Peyer's patch (tissue), 4 donors: ENCODE results near the gene ADGRB3.

ENCODE experiments used
- CTCF ChIP-seq, 6 experiments: fragments of 450-650 bp in 4 of 6; fragments of 200-600 bp in 2 of 6; sonication (generic) in 1 of 6; IDR thresholded peaks; one replicate each; pipeline ENCODE4 v1.5.1; 2017 to 2019; ENCODE audit warnings: antibody characterized with exemption in 6 of 6, mild to moderate bottlenecking in 3 of 6, moderate library complexity in 1 of 6
- POLR2A ChIP-seq, 2 donors: fragments of 450-650 bp; IDR thresholded peaks; one replicate each; pipeline ENCODE4 v1.5.1; 2017; ENCODE audit warnings: antibody characterized with exemption in 2 of 2, mild to moderate bottlenecking in 2 of 2, moderate library complexity in 2 of 2

- no peak for TF ChIP-seq POLR2A (IDR thresholded peaks at IDR 0.05)
- no peak for TF ChIP-seq CTCF (IDR thresholded peaks at IDR 0.05)
Observed at GRCh38 chr6:68689910-68690309, 54.8 kb downstream of the ADGRB3 start.
